ENCODE data around the gene MAP7D1. TPM values are rescaled to one million over a fixed set of nuclear protein-coding genes. Genes with fewer than 3 reads are reported as not detected.

Gene MAP7D1
- total RNA-seq, 1 experiment from 2014 or later = 49.9 TPM

DNA sequence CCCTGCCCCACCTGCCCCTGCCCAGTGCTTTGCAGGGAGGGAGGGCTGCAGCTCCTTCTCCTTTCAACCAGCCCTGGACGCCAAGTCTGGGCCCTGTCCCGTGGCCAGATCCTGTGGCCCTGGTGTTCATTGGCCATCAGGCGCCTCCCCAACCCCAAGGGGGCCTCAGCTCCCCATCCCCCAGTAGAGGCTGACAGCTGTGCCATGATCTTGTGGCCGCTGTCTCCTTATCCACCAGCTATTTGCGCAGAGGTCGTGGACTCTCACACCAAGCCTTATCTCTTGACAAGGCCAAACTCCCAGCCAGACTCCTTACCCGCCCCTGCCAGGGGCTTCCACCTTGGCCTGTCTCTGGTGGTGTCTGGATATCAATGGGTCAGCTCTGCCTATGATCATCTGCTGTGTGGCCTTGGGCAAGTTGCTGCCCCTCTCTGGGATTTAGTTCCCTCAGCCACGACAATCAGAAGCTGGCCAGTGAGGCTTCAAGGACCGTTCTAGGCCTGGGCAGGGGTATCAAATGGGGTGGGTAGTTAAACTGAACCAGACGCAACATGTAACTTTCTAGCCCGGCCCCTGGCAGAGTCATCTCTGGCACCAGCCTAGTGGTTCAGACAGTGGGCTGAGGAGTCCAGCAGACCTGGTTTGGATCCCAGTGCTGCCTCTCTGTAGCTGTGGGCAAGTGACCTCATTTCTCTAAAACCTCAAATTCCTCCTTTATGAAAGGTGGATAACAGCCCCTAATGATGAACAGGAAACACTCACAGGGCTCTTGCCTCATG is 27.6 kb upstream of the MAP7D1 start:
- Histone ChIP-seq H3K79me2 (ENCODE audit: insufficient read depth, low read length) (no peaks in the 10 kb centered on the region), H4K91ac (ENCODE audit: insufficient read length, low read depth, low read length) (no peak overlapping the region), H3K23me2 (ENCODE audit: insufficient read length, low read depth, low read length, poor library complexity, severe bottlenecking) (peaks cover 2% of the 10 kb centered on the region), H2AK5ac (ENCODE audit: insufficient read length, low read length) (no peak overlapping the region), H3K4ac (ENCODE audit: low read depth, low read length) (no peak overlapping the region), H3K23ac (ENCODE audit: insufficient read length, low read depth, low read length) (no peak overlapping the region), H3K27ac (ENCODE audit: insufficient read length, low read depth, low read length) (no peak overlapping the region), H3K4me2 (ENCODE audit: insufficient read depth, insufficient read length, low read length) (no peak overlapping the region), H3K9ac (ENCODE audit: extremely low read depth, insufficient read length, low read length) (no peak overlapping the region), H2BK5ac (ENCODE audit: insufficient read length, low read length) (no peak overlapping the region), H3K9me3 (ENCODE audit: control insufficient read depth, low read depth, low read length) (no peaks in the 10 kb centered on the region), H3K56ac (ENCODE audit: insufficient read length, low read depth, low read length) (no peak overlapping the region), H3K14ac (ENCODE audit: insufficient read depth, low read length) (no peak overlapping the region), H2BK120ac (ENCODE audit: low read depth, low read length, poor library complexity, severe bottlenecking) (no peak overlapping the region), H3K18ac (ENCODE audit: insufficient read length, low read depth, low read length) (no peak overlapping the region), H3K27me3 (ENCODE audit: insufficient read depth, low read length) (peaks cover 16% of the 10 kb centered on the region; the same call in 1 of the 2 replicates), H2BK12ac (ENCODE audit: insufficient read length, low read depth, low read length) (no peak overlapping the region), H3K79me1 (ENCODE audit: insufficient read depth, low read depth, low read length, poor library complexity, severe bottlenecking) (no peaks in the 10 kb centered on the region), H2AFZ (ENCODE audit: low read length) (no peak overlapping the region), H2BK20ac (ENCODE audit: low read depth, low read length, poor library complexity, severe bottlenecking) (no peak overlapping the region), H4K5ac (ENCODE audit: insufficient read length, low read depth, low read length) (no peak overlapping the region), H4K8ac (replicated peaks; ENCODE audit: insufficient read length, low read depth, low read length) (no peak overlapping the region), H4K20me1 (ENCODE audit: control insufficient read depth, insufficient read depth, insufficient read length) (no peaks in the 10 kb centered on the region), H3K4me1 (ENCODE audit: insufficient read depth, low read length) (peaks cover 2% of the 10 kb centered on the region; the same call in 1 of the 2 replicates), H3T11ph (ENCODE audit: low read length) (no peak overlapping the region), H2BK15ac (ENCODE audit: low read depth, low read length) (no peak overlapping the region)
- no peak overlapping the region for H3K4me3 Mint-ChIP-seq
- H3K4me1 Mint-ChIP-seq = peaks cover 12 to 15% of the 10 kb centered on the region in 2 experiments
- no CpG with 5 or more reads among the region's 11 CpGs for WGBS (ENCODE audit: extremely low coverage, insufficient read length, low lambda C conversion rate)
- TF ChIP-seq, protein P1, sequence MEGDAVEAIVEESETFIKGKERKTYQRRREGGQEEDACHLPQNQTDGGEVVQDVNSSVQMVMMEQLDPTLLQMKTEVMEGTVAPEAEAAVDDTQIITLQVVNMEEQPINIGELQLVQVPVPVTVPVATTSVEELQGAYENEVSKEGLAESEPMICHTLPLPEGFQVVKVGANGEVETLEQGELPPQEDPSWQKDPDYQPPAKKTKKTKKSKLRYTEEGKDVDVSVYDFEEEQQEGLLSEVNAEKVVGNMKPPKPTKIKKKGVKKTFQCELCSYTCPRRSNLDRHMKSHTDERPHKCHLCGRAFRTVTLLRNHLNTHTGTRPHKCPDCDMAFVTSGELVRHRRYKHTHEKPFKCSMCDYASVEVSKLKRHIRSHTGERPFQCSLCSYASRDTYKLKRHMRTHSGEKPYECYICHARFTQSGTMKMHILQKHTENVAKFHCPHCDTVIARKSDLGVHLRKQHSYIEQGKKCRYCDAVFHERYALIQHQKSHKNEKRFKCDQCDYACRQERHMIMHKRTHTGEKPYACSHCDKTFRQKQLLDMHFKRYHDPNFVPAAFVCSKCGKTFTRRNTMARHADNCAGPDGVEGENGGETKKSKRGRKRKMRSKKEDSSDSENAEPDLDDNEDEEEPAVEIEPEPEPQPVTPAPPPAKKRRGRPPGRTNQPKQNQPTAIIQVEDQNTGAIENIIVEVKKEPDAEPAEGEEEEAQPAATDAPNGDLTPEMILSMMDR (conservative IDR thresholded peaks at IDR 0.05) = no peak
- H3K9me3 Mint-ChIP-seq = no peaks in the 10 kb centered on the region; a peak in 1 of 5 replicates
- no peaks in the 10 kb centered on the region for H3K36me3 Mint-ChIP-seq (ENCODE audit: insufficient read depth in 1 of 3, low read depth in 3 of 3)
- H3K27me3 Mint-ChIP-seq (ENCODE audit: low read depth) = peaks cover 31% of the 10 kb centered on the region
- no peak overlapping the region; a peak in 1 of 7 replicates for H3K27ac Mint-ChIP-seq
- no peak for DNase-seq
